Thoracic aorta (tissue), 2 donors: ENCODE results near the gene ACTR1A. TPM values are rescaled to one million over a fixed set of nuclear protein-coding genes. Genes with fewer than 3 reads are reported as not detected.

Experiments used
- ATAC-seq: fragments of 150-250 bp; one replicate; pipeline ENCODE4 v1.8.0; 2017; ENCODE audit warnings: low read depth; ENCODE audit not compliant: insufficient number of reproducible peaks, low FRiP score
- DNase-seq: peaks from one replicate; pipeline ENCODE4 v3.0.0-alpha.2; 2020; ENCODE audit warnings: low spot score
- H3K27ac ChIP-seq, 2 donors: fragments of 200-600 bp; sonication (generic); 1 replicate in 1 of 2; 2 replicates in 1 of 2; pipeline ENCODE4 v1.5.1; 2016; ENCODE audit warnings: mild to moderate bottlenecking in 2 of 2, moderate library complexity in 2 of 2
- H3K27me3 ChIP-seq: fragments of 200-600 bp; sonication (generic); replicated peaks from 2 replicates; pipeline ENCODE4 v1.6.0; 2016; ENCODE audit warnings: mild to moderate bottlenecking; ENCODE audit not compliant: insufficient read depth
- H3K36me3 ChIP-seq: fragments of 200-600 bp; sonication (generic); one replicate; pipeline ENCODE4 v1.5.1; 2016
- H3K4me1 ChIP-seq, 2 donors: fragments of 200-600 bp; sonication (generic); 1 replicate in 1 of 2; 2 replicates in 1 of 2; pipeline versions ENCODE4 v1.5.1 to v1.6.0; 2016; ENCODE audit warnings: low read depth in 2 of 2, mild to moderate bottlenecking in 1 of 2; ENCODE audit not compliant: control insufficient read depth in 1 of 2
- H3K4me3 ChIP-seq: fragments of 200-600 bp; sonication (generic); 2 replicates; pipeline ENCODE4 v1.5.1; 2016; ENCODE audit warnings: mild to moderate bottlenecking
- H3K9me3 ChIP-seq: fragments of 200-600 bp; sonication (generic); 2 replicates; pipeline ENCODE4 v1.5.1; 2016
- total RNA-seq, 2 donors: library from RNA; depleted of rRNA; stranded (reverse); fragments of >200 nt; gene quantifications; one replicate each; pipeline versions ENCODE4 v1.1.0 to v1.2.3, GENCODE V29; 2016
- TF ChIP-seq, protein P1 (sequence below): fragments of 200-600 bp; sonication (generic); IDR thresholded peaks from one replicate; pipeline ENCODE4 v1.5.1; 2019; ENCODE audit warnings: antibody characterized with exemption

Gene ACTR1A
- total RNA-seq, 2 donors from 2014 or later, result 98.0 to 116 TPM

- Histone ChIP-seq H3K27me3 (no peaks in the 10 kb centered on the region), H3K9me3 (no peaks in the 10 kb centered on the region), H3K27ac (no peak overlapping the region), H3K36me3 (no peaks in the 10 kb centered on the region), H3K4me3 (peak overlapping the region; percentile 90), H3K4me1 (peaks cover 0 to 18% of the 10 kb centered on the region in 2 donors)
- DNase-seq (no peak), ATAC-seq (no peak)
- TF ChIP-seq, protein P1, sequence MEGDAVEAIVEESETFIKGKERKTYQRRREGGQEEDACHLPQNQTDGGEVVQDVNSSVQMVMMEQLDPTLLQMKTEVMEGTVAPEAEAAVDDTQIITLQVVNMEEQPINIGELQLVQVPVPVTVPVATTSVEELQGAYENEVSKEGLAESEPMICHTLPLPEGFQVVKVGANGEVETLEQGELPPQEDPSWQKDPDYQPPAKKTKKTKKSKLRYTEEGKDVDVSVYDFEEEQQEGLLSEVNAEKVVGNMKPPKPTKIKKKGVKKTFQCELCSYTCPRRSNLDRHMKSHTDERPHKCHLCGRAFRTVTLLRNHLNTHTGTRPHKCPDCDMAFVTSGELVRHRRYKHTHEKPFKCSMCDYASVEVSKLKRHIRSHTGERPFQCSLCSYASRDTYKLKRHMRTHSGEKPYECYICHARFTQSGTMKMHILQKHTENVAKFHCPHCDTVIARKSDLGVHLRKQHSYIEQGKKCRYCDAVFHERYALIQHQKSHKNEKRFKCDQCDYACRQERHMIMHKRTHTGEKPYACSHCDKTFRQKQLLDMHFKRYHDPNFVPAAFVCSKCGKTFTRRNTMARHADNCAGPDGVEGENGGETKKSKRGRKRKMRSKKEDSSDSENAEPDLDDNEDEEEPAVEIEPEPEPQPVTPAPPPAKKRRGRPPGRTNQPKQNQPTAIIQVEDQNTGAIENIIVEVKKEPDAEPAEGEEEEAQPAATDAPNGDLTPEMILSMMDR, result no peak
These were observed 53.0 kb downstream of the ACTR1A start for GRCh38 chr10:102449321-102450123.

DNA sequence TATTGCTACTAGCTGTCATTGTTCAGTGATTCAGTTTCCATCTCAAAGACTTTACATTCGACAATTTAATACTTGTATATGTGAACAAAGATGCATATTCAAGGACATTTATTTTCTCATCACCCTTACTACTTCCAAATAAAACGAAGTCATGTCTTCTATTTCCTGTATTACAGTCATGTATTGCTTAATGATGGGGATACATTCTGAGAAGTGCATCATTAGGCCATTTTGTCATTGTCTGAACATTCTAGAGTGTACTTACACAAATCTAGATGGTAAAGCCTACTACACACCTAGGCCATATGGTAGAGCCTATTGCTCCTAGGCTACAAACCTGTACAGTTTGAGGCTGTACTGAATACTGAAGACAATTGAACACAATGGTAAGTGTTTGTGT lies 57.7 kb downstream of the ACTR1A start:
- H3K36me3 ChIP-seq, result no peaks in the 10 kb centered on the region

DNA sequence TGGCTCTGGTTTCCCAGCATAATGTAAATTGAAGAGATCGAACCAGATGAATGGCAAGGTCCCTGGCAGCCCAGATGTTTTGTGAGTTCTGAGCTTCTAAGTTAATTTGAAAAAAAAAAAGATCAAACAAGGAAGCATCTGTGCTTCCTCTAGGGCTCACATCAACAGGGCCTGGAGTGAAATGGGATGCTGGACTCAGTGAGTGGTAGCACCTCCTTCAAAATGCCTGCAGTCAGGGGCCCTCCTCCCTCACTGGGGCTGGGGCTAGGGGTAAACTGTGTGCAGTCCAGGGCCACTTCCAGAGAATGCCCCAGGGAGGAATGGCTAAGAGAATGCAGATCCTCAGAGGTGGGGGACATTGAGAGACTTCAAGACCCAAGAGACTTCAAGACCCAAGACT lies 64.1 kb downstream of the ACTR1A start:
- DNase-seq (no peak), ATAC-seq (no peak)
- Histone ChIP-seq H3K4me1 (peaks cover 5 to 11% of the 10 kb centered on the region in 2 donors), H3K27ac (no peak overlapping the region), H3K4me3 (no peak overlapping the region), H3K36me3 (no peaks in the 10 kb centered on the region), H3K9me3 (no peaks in the 10 kb centered on the region), H3K27me3 (no peaks in the 10 kb centered on the region)
- TF ChIP-seq, protein P1, result no peak

More for the DNA sequence above, 57.7 kb downstream of the ACTR1A start:
- Histone ChIP-seq H3K9me3 (no peaks in the 10 kb centered on the region), H3K27ac (no peak overlapping the region), H3K4me1 (peaks cover 0 to 7% of the 10 kb centered on the region in 2 donors), H3K27me3 (no peaks in the 10 kb centered on the region), H3K4me3 (no peak overlapping the region)
- TF ChIP-seq, protein P1, result no peak
- ATAC-seq, result no peak
- DNase-seq, result no peak

- H3K4me1 ChIP-seq, result peaks cover 12 to 17% of the 10 kb centered on the region in 2 donors
- no peaks in the 10 kb centered on the region for H3K36me3 ChIP-seq
- no peak overlapping the region for H3K4me3 ChIP-seq
- TF ChIP-seq, protein P1, result no peak
- DNase-seq (no peak), ATAC-seq (no peak)
- no peaks in the 10 kb centered on the region for H3K9me3 ChIP-seq
- no peaks in the 10 kb centered on the region for H3K27me3 ChIP-seq
- no peak overlapping the region for H3K27ac ChIP-seq
These were observed 65.0 kb downstream of the ACTR1A start for GRCh38 chr10:102437515-102437914.

GRCh38 chr10:102436312-102436711 lies 66.2 kb downstream of the ACTR1A start:
- TF ChIP-seq, protein P1, result no peak
- no peaks in the 10 kb centered on the region for H3K27me3 ChIP-seq
- peak overlapping the region; percentile 62 for H3K4me3 ChIP-seq
- no peak for ATAC-seq
- no peaks in the 10 kb centered on the region for H3K36me3 ChIP-seq
- no peak overlapping the region for H3K27ac ChIP-seq
- no peak for DNase-seq
- no peaks in the 10 kb centered on the region for H3K9me3 ChIP-seq
- peaks cover 15 to 26% of the 10 kb centered on the region in 2 donors for H3K4me1 ChIP-seq
